8988T (cell line): ENCODE data around the gene ACAD9.
"Not testable (repeated sequence)": the region's sequence is repeated elsewhere in the genome, so short reads cannot be mapped to it uniquely, and the experiment has no call there.

Source experiments
- DNase-seq: peaks from one replicate; pipeline ENCODE4 v3.0.0; 2011

The ACAD9 gene

GRCh38 chr3:128863560-128863959 lies 15.9 kb upstream of the ACAD9 start:
- no peak for DNase-seq

- DNase-seq: no peak
These were observed 15.0 kb upstream of the ACAD9 start for GRCh38 chr3:128864351-128864811.

GRCh38 chr3:128864849-128865804 lies 14.3 kb upstream of the ACAD9 start:
- DNase-seq: not testable (repeated sequence)

GRCh38 chr3:128867200-128868125 lies 12.0 kb upstream of the ACAD9 start:
- DNase-seq: no peak

- no peak for DNase-seq
These were observed 9.1 kb upstream of the ACAD9 start for GRCh38 chr3:128870347-128870746.

GRCh38 chr3:128872282-128872681 lies 7.1 kb upstream of the ACAD9 start:
- DNase-seq: no peak

GRCh38 chr3:128872744-128873143 lies 6.7 kb upstream of the ACAD9 start:
- no peak for DNase-seq

- no peak for DNase-seq
These were observed 6.0 kb upstream of the ACAD9 start for GRCh38 chr3:128873244-128874022.

- DNase-seq: no peak
These were observed 4.8 kb upstream of the ACAD9 start for GRCh38 chr3:128874481-128875180.

- DNase-seq: peak; percentile 62
These were observed 3.8 kb upstream of the ACAD9 start for GRCh38 chr3:128875556-128876120.

GRCh38 chr3:128878011-128878457 lies 1.4 kb upstream of the ACAD9 start:
- no peak for DNase-seq

GRCh38 chr3:128878556-128879124 lies 780 bp upstream of the ACAD9 start:
- no peak for DNase-seq

GRCh38 chr3:128879991-128880390 lies 571 bp downstream of the ACAD9 start:
- DNase-seq: no peak

- DNase-seq: not testable (repeated sequence)
These were observed 1.0 kb downstream of the ACAD9 start for GRCh38 chr3:128880455-128880854.

GRCh38 chr3:128881576-128881975 lies 2.2 kb downstream of the ACAD9 start:
- DNase-seq: no peak

GRCh38 chr3:128882719-128883118 lies 3.3 kb downstream of the ACAD9 start:
- no peak for DNase-seq

- no peak for DNase-seq
These were observed 5.6 kb downstream of the ACAD9 start for GRCh38 chr3:128884992-128885391.

- no peak for DNase-seq
These were observed 9.9 kb downstream of the ACAD9 start for GRCh38 chr3:128889139-128889894.

- no peak for DNase-seq
These were observed 16.6 kb downstream of the ACAD9 start for GRCh38 chr3:128895843-128896697.
